HG03103 (cell line): ENCODE results near the gene KCNJ4.
"Not testable (repeated sequence)": the region's sequence is repeated elsewhere in the genome, so short reads cannot be mapped to it uniquely, and the experiment has no call there.

Experiments used
- ATAC-seq: cut with Tn5 transposase; IDR thresholded peaks from one replicate; pipeline ENCODE4 v1.9.1; 2021; ENCODE audit warnings: low read depth; ENCODE audit not compliant: unreplicated experiment

KCNJ4 gene

DNA sequence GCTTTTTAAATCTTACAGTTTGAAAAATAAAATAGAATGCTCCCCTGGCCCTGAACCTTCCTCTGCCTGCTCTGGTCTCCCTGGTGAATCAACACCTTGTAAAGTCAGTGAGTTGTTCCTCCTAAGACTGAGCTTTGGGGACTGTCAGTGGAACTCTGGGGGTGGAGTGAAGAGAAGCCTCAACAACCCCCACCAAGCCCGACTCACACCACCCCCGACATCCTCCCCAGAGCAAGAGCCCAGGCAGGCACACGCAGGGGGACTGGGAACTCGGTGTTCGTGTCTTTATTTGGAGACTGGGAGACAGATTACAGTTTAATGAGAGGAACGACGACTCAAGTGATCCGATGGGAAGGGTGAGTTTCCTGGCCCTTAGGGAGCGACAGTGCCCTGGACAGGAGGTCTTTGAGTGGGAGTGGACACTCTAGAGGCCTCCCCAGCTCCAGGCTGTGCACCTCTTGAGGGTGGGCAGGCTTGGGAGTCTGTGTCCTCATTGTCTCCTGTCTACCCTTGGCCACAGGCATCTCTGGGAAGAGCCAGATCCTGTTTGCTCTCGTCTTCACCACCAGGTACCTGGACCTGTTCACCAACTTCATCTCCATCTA is 19.1 kb upstream of the KCNJ4 start:
- ATAC-seq = no peak

GRCh38 chr22:38471237-38471636 is 16.2 kb upstream of the KCNJ4 start:
- ATAC-seq = no peak

DNA sequence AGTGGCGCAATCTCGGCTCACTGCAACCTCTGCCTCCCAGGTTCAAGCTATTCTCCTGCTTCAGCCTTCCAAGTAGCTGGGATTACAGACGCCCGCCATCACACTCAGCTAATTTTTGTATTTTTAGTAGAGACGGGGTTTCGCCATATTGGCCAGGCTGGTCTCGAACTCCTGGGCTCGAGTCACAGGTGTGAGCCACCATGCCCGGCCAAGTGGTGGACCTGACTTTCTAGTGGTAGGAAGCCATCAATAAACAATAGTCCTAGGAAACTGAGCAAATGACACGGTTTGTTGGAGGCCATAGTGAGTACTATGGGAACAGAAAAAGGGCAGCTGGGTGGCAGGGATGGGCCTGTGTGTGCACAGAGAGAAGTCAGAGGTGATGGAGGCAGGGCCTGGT is 15.2 kb upstream of the KCNJ4 start:
- not testable (repeated sequence) for ATAC-seq

- ATAC-seq = no peak
Observed at GRCh38 chr22:38469306-38469781, 14.3 kb upstream of the KCNJ4 start.

GRCh38 chr22:38468443-38469305 is 13.7 kb upstream of the KCNJ4 start:
- no peak for ATAC-seq

- no peak for ATAC-seq
Observed at GRCh38 chr22:38467904-38468442, 13.0 kb upstream of the KCNJ4 start, which contains the start of gene KDELR3. Gene KDELR3 (plus strand): TSS chr22:38468096. CDS start chr22:38468234, 138 bp downstream.

DNA sequence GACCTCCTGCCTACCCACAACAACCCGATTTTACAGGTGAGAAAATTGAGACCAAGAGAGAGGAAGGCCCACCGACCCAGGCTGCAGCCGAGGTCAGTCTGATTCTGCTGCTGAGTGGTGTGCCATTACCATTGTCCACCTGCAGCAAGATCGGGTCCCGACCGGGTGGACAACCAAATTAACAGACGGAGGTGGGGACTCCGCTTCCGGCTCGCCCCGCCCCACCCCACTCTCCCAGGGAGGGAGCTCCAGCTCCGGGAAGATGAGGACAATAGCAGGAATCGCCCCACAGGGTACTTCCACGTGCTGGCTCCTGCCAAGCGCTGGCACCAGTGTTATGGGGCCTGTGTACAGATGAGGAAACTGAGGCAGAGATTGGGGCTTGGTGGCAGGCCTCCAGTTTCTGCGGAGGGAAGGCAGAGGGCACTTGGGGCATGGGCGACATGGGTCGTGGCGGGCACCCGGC is 12.5 kb upstream of the KCNJ4 start:
- no peak for ATAC-seq

- no peak for ATAC-seq
Observed at GRCh38 chr22:38465673-38466490, 10.9 kb upstream of the KCNJ4 start.

GRCh38 chr22:38464992-38465672 is 10.1 kb upstream of the KCNJ4 start:
- ATAC-seq = no peak

GRCh38 chr22:38462960-38463784 is 8.2 kb upstream of the KCNJ4 start:
- no peak for ATAC-seq

GRCh38 chr22:38461414-38462081 is 6.5 kb upstream of the KCNJ4 start:
- no peak for ATAC-seq

DNA sequence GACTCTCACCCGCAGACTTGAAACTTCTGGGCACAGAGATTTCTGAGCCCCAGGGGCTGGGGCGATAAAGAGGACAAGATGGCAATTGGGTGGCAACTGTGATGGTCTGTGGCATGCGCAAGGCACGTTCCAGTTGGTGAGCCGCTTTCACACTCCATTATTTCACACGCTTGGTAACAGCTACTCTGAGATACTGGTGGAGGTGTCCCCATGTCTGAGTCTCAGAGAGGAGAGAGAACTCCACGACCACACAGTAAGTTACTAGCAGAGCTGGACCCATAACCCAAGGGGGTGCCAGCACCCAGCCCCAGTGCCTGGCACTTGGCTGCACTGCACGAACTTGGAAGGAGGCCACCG is 6.0 kb upstream of the KCNJ4 start:
- no peak for ATAC-seq

GRCh38 chr22:38460426-38460840 is 5.4 kb upstream of the KCNJ4 start:
- no peak for ATAC-seq

DNA sequence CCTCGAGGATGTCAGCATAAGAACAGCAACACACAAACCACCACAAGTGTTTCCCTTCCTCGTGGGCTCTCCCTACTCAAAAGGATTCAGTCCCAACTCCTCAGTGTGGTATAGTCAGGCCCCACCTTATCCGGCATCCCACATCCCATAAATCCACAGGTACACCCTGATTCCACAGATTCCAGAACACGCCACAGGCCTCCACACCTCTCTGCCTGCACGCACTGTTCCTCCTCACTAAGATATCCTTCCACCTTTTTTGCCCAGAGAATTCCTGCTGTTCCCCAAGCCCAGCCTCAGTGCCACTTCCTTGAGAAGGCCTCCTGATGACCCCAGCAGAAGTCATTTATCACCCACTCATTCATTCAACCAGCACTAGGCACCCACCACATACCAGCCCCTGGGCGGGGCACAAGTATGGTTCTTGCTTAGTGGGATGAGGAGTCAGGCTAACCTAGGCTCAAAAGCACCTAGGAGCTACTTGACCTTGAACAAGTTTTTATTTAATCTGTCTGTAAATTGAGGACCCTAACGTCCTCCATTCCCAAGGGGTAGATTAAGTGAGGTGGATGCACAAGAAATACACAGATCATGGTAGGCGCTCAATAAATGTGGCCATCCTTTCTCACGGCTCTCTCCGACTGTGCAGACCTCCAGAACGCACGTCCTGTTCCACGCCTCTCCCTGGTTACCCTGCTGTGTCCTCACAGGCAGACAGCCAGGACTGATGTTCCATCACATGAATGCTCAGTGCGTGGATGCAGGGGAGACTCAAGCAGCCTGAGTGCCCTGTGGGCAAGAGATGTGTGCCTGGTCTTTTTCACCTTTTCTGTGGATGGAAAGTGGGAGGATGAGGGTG is 2.1 kb upstream of the KCNJ4 start:
- ATAC-seq = no peak

GRCh38 chr22:38456272-38456835 is 1.4 kb upstream of the KCNJ4 start:
- no peak for ATAC-seq

- ATAC-seq = no peak
Observed at GRCh38 chr22:38455530-38456271, 702 bp upstream of the KCNJ4 start.
